WTC11 (cell line): ENCODE results near the gene ZNF614. TPM values are rescaled to one million over a fixed set of nuclear protein-coding genes. Genes with fewer than 3 reads are reported as not detected.

Source experiments
- ATAC-seq: fragments of 200-7000 bp; cut with Tn5 transposase; 2 replicates; pipeline ENCODE4 v1.10.0; 2021; ENCODE audit warnings: mild to moderate bottlenecking, moderate library complexity
- CTCF ChIA-PET: fragments of 300-600 bp; sonication (Branson Sonifier 250); formaldehyde crosslinking; loops from one replicate; lab custom pipeline; 2021; ENCODE audit warnings: antibody characterized with exemption; lab: Charles Lee
- POLR2A ChIA-PET: fragments of 350-600 bp; sonication (Branson Sonifier 250); formaldehyde crosslinking; loops from one replicate; lab custom pipeline; 2021; ENCODE audit warnings: antibody characterized with exemption; lab: Charles Lee
- DNase-seq: peaks from one replicate; pipeline ENCODE4 v3.0.0; 2021; ENCODE audit warnings: low spot score
- H3K27ac Mint-ChIP-seq: 2 replicates; pipeline ENCODE4 v1.8.0; 2021; ENCODE audit warnings: mixed read lengths
- H3K27me3 Mint-ChIP-seq: 2 replicates; pipeline ENCODE4 v1.8.0; 2021; ENCODE audit warnings: low read depth, mild to moderate bottlenecking, moderate library complexity, mixed read lengths
- H3K36me3 Mint-ChIP-seq: 2 replicates; pipeline ENCODE4 v1.8.0; 2021; ENCODE audit warnings: mixed read lengths
- H3K4me1 Mint-ChIP-seq: 2 replicates; pipeline ENCODE4 v1.8.0; 2022; ENCODE audit warnings: mixed read lengths
- H3K4me3 Mint-ChIP-seq: 2 replicates; pipeline ENCODE4 v1.8.0; 2021; ENCODE audit warnings: mild to moderate bottlenecking, moderate library complexity, mixed read lengths
- H3K9me3 Mint-ChIP-seq: 2 replicates; pipeline ENCODE4 v1.8.0; 2021; ENCODE audit warnings: mixed read lengths
- AR ChIP-seq: fragments of 250-450 bp; sonication (Bioruptor Pico); IDR thresholded peaks from 2 replicates; pipeline ENCODE4 v1.9.0; 2021; ENCODE audit warnings: mild to moderate bottlenecking
- ATF1 ChIP-seq: sonication (generic); formaldehyde crosslinking; IDR thresholded peaks from 2 replicates; pipeline ENCODE4 v1.8.1; 2023; ENCODE audit warnings: mild to moderate bottlenecking, moderate library complexity, missing genetic modification reagents
- ATF2 ChIP-seq: sonication (generic); formaldehyde crosslinking; IDR thresholded peaks from 2 replicates; pipeline ENCODE4 v1.8.1; 2022; ENCODE audit warnings: low read depth, missing genetic modification reagents, borderline replicate concordance
- CREB1 ChIP-seq: sonication (generic); formaldehyde crosslinking; IDR thresholded peaks from 2 replicates; pipeline ENCODE4 v1.8.0; 2023; ENCODE audit warnings: mild to moderate bottlenecking, missing genetic modification reagents
- ELF4 ChIP-seq: sonication (generic); formaldehyde crosslinking; IDR thresholded peaks from 2 replicates; pipeline ENCODE4 v1.8.1; 2022; ENCODE audit warnings: low read depth, mild to moderate bottlenecking, moderate library complexity, missing genetic modification reagents
- FOXJ3 ChIP-seq: sonication (generic); formaldehyde crosslinking; IDR thresholded peaks from 2 replicates; pipeline ENCODE4 v1.9.0; 2021; ENCODE audit warnings: missing genetic modification reagents, mild to moderate bottlenecking, borderline replicate concordance
- IRF1 ChIP-seq: sonication (generic); formaldehyde crosslinking; IDR thresholded peaks from 2 replicates; pipeline ENCODE4 v1.8.0; 2023; ENCODE audit warnings: missing genetic modification reagents
- MYBL2 ChIP-seq: sonication (generic); formaldehyde crosslinking; IDR thresholded peaks from 2 replicates; pipeline ENCODE4 v1.8.1; 2023; ENCODE audit warnings: mild to moderate bottlenecking, moderate library complexity, missing genetic modification reagents
- NR1H2 ChIP-seq: sonication (generic); formaldehyde crosslinking; IDR thresholded peaks from 2 replicates; pipeline ENCODE4 v1.9.0; 2021; ENCODE audit warnings: mild to moderate bottlenecking, moderate library complexity, missing genetic modification reagents
- NR3C1 ChIP-seq: sonication (generic); formaldehyde crosslinking; conservative IDR thresholded peaks from 2 replicates; pipeline ENCODE4 v1.8.1; 2023; ENCODE audit warnings: low read depth, mild to moderate bottlenecking, missing genetic modification reagents
- PRDM15 ChIP-seq: sonication (generic); formaldehyde crosslinking; IDR thresholded peaks from 2 replicates; pipeline ENCODE4 v1.8.0; 2022; ENCODE audit warnings: missing genetic modification reagents
- RORB ChIP-seq: fragments of 250-450 bp; sonication (Bioruptor Pico); IDR thresholded peaks from 2 replicates; pipeline ENCODE4 v1.9.0; 2021; ENCODE audit warnings: mild to moderate bottlenecking
- TEAD4 ChIP-seq: sonication (generic); formaldehyde crosslinking; IDR thresholded peaks from 2 replicates; pipeline ENCODE4 v1.8.0; 2022; ENCODE audit warnings: mild to moderate bottlenecking, missing genetic modification reagents
- ZNF232 ChIP-seq: sonication (generic); formaldehyde crosslinking; IDR thresholded peaks from 2 replicates; pipeline ENCODE4 v1.8.0; 2022; ENCODE audit warnings: mild to moderate bottlenecking, missing genetic modification reagents
- ZNF281 ChIP-seq: sonication (generic); formaldehyde crosslinking; IDR thresholded peaks from 2 replicates; pipeline ENCODE4 v1.8.0; 2023; ENCODE audit warnings: mild to moderate bottlenecking, missing genetic modification reagents
- ZNF317 ChIP-seq: sonication (generic); formaldehyde crosslinking; IDR thresholded peaks from 2 replicates; pipeline ENCODE4 v1.8.1; 2023; ENCODE audit warnings: low read depth, mild to moderate bottlenecking, moderate library complexity, missing genetic modification reagents, borderline replicate concordance
- ZNF532 ChIP-seq: fragments of 250-450 bp; sonication (Bioruptor Pico); IDR thresholded peaks from 2 replicates; pipeline ENCODE4 v1.9.0; 2021; ENCODE audit warnings: mild to moderate bottlenecking, borderline replicate concordance
- total RNA-seq: library from RNA; stranded (reverse); gene quantifications from 3 replicates; pipeline ENCODE4 v1.2.3, GENCODE V29; 2021

ZNF614 gene
- total RNA-seq, 1 experiment from 2014 or later, result 19.5 TPM

GRCh38 chr19:52034051-52034728 lies 6.0 kb upstream of the ZNF614 start:
- H3K36me3 Mint-ChIP-seq, result peaks cover 86% of the 10 kb centered on the region
- ATAC-seq (no peak), DNase-seq (no peak)
- TF ChIP-seq NR3C1 (CRISPR knock-in tag) (no peak), ZNF281 (no peak), ATF2 (CRISPR knock-in tag) (no peak), TEAD4 (no peak), ATF1 (CRISPR knock-in tag) (no peak), ZNF532 (no peak), ELF4 (CRISPR knock-in tag) (no peak), CREB1 (CRISPR knock-in tag) (no peak), FOXJ3 (no peak), AR (CRISPR knock-in tag) (no peak), NR1H2 (no peak), PRDM15 (CRISPR knock-in tag) (no peak), RORB (CRISPR knock-in tag) (no peak), MYBL2 (no peak), IRF1 (CRISPR knock-in tag) (no peak), ZNF317 (CRISPR knock-in tag) (no peak), ZNF232 (CRISPR knock-in tag) (no peak)
- no peaks in the 10 kb centered on the region for H3K27me3 Mint-ChIP-seq
- H3K4me3 Mint-ChIP-seq, result no peak overlapping the region
- ChIA-PET CTCF (no interaction called here), POLR2A (no interaction called here)
- no peak overlapping the region for H3K27ac Mint-ChIP-seq
- H3K9me3 Mint-ChIP-seq, result peaks cover 68% of the 10 kb centered on the region
- no peaks in the 10 kb centered on the region for H3K4me1 Mint-ChIP-seq
